HEK293 (cell line): Measurements from ENCODE around the gene RNF43.

Experiments used
- CTCF ChIA-PET: fragments of 350-600 bp; formaldehyde crosslinking; extraction: SDS; loops from one replicate; lab custom pipeline; 2021; ENCODE audit warnings: antibody characterized with exemption; lab: Yijun Ruan, JAX
- POLR2A ChIA-PET: fragments of 300-600 bp; formaldehyde crosslinking; extraction: SDS; loops from one replicate; lab custom pipeline; 2020; ENCODE audit warnings: antibody characterized with exemption, inconsistent platforms; lab: Yijun Ruan, JAX
- H3K27ac ChIP-seq: fragments of 200-500 bp; sonication (Bioruptor generic); 2 replicates; pipeline ENCODE4 v1.5.1; 2014; ENCODE audit warnings: low read depth, low read length, control low read depth, inconsistent platforms; ENCODE audit errors: extremely low read depth
- H3K36me3 ChIP-seq, 2 experiments: fragments of 200-500 bp in 1 of 2; sonication (Bioruptor generic) in 1 of 2; 1 replicate in 1 of 2; 2 replicates in 1 of 2; pipeline ENCODE4 v1.5.1; 2014 to 2017; ENCODE audit warnings: inconsistent platforms in 2 of 2, low read length in 2 of 2; ENCODE audit not compliant: control insufficient read depth in 2 of 2, insufficient read depth in 1 of 2
- H3K4me1 ChIP-seq: fragments of 200-500 bp; sonication (Bioruptor generic); 2 replicates; pipeline ENCODE4 v1.5.1; 2014; ENCODE audit warnings: mild to moderate bottlenecking, low read length, inconsistent platforms; ENCODE audit not compliant: control insufficient read depth, insufficient read depth
- H3K4me3 ChIP-seq: 2 replicates; pipeline ENCODE4 v1.5.1; 2011; ENCODE audit warnings: low read depth, mild to moderate bottlenecking, control low read depth, low read length, moderate library complexity
- H3K9me3 ChIP-seq: fragments of 200-500 bp; sonication (Bioruptor generic); 2 replicates; pipeline ENCODE4 v1.5.1; 2014; ENCODE audit warnings: low read depth, low read length, inconsistent platforms; ENCODE audit not compliant: control insufficient read depth, insufficient read depth
- CTCF ChIP-seq: fragments of 450-650 bp; formaldehyde crosslinking; IDR thresholded peaks from 2 replicates; pipeline ENCODE4 v1.5.1; 2016; ENCODE audit warnings: missing biosample characterization, missing genetic modification characterization
- GLI2 ChIP-seq: fragments of 450-650 bp; formaldehyde crosslinking; IDR thresholded peaks from 2 replicates; pipeline ENCODE4; 2017; ENCODE audit warnings: missing biosample characterization, missing genetic modification characterization, low read depth, borderline replicate concordance
- HIC1 ChIP-seq: fragments of 450-650 bp; formaldehyde crosslinking; IDR thresholded peaks from 2 replicates; pipeline ENCODE4 v1.5.1; 2016; ENCODE audit warnings: missing biosample characterization, missing genetic modification characterization
- HOXC10 ChIP-seq: sonication (generic); formaldehyde crosslinking; IDR thresholded peaks from 2 replicates; pipeline ENCODE4 v1.8.1; 2023; ENCODE audit warnings: mild to moderate bottlenecking, missing genetic modification reagents
- IKZF3 ChIP-seq: fragments of 450-650 bp; IDR thresholded peaks from 2 replicates; pipeline ENCODE4 v1.5.0; 2018; ENCODE audit warnings: missing biosample characterization, mild to moderate bottlenecking, missing genetic modification characterization, moderate library complexity
- KLF1 ChIP-seq: fragments of 450-650 bp; formaldehyde crosslinking; IDR thresholded peaks from 2 replicates; pipeline ENCODE4 v1.5.1; 2016; ENCODE audit warnings: missing biosample characterization, missing genetic modification characterization
- KLF10 ChIP-seq: fragments of 450-650 bp; IDR thresholded peaks from 2 replicates; pipeline ENCODE4 v1.5.1; 2018; ENCODE audit warnings: missing biosample characterization, mild to moderate bottlenecking, missing genetic modification characterization
- SCRT1 ChIP-seq: fragments of 450-650 bp; formaldehyde crosslinking; IDR thresholded peaks from 2 replicates; pipeline ENCODE4 v1.5.1; 2016; ENCODE audit warnings: missing biosample characterization, missing genetic modification characterization, borderline replicate concordance
- SP3 ChIP-seq: fragments of 450-650 bp; formaldehyde crosslinking; IDR thresholded peaks from 2 replicates; pipeline ENCODE4 v1.5.1; 2016; ENCODE audit warnings: missing biosample characterization, missing genetic modification characterization
- TRIM28 ChIP-seq: IDR thresholded peaks from 2 replicates; pipeline ENCODE4 v1.6.1; 2011; ENCODE audit warnings: low read length, control low read depth, borderline replicate concordance
- ZBTB44 ChIP-seq: fragments of 450-650 bp; IDR thresholded peaks from 2 replicates; pipeline ENCODE4 v1.5.1; 2018; ENCODE audit warnings: missing biosample characterization, mild to moderate bottlenecking, missing genetic modification characterization
- ZBTB48 ChIP-seq: fragments of 450-650 bp; formaldehyde crosslinking; IDR thresholded peaks from 2 replicates; pipeline ENCODE4 v1.5.1; 2016; ENCODE audit warnings: missing biosample characterization, missing genetic modification characterization
- ZFP3 ChIP-seq: fragments of 450-650 bp; formaldehyde crosslinking; IDR thresholded peaks from 2 replicates; pipeline ENCODE4 v1.5.1; 2016; ENCODE audit warnings: low read depth, missing biosample characterization, missing genetic modification characterization
- ZFP37 ChIP-seq: fragments of 450-650 bp; formaldehyde crosslinking; IDR thresholded peaks from 2 replicates; pipeline ENCODE4 v1.5.1; 2016; ENCODE audit warnings: missing biosample characterization, missing genetic modification characterization
- ZNF146 ChIP-seq: fragments of 450-650 bp; formaldehyde crosslinking; IDR thresholded peaks from 2 replicates; pipeline ENCODE4 v1.5.1; 2016; ENCODE audit warnings: missing biosample characterization, missing genetic modification characterization
- ZNF184 ChIP-seq: fragments of 450-650 bp; IDR thresholded peaks from 2 replicates; pipeline ENCODE4 v1.5.1; 2018; ENCODE audit warnings: missing biosample characterization, mild to moderate bottlenecking, missing genetic modification characterization
- ZNF37A ChIP-seq: fragments of 450-650 bp; IDR thresholded peaks from 2 replicates; pipeline ENCODE4 v1.5.1; 2018; ENCODE audit warnings: missing biosample characterization, missing genetic modification characterization
- ZNF48 ChIP-seq: fragments of 450-650 bp; formaldehyde crosslinking; IDR thresholded peaks from 2 replicates; pipeline ENCODE4 v1.5.1; 2016; ENCODE audit warnings: missing biosample characterization, missing genetic modification characterization
- ZNF513 ChIP-seq: fragments of 450-650 bp; IDR thresholded peaks from 2 replicates; pipeline ENCODE4 v1.5.1; 2018; ENCODE audit warnings: missing biosample characterization, missing genetic modification characterization
- ZNF561 ChIP-seq: fragments of 450-650 bp; IDR thresholded peaks from 2 replicates; pipeline ENCODE4 v1.5.1; 2018; ENCODE audit warnings: missing biosample characterization, missing genetic modification characterization, borderline replicate concordance
- ZNF596 ChIP-seq: fragments of 450-650 bp; IDR thresholded peaks from 2 replicates; pipeline ENCODE4 v1.5.0; 2018; ENCODE audit warnings: missing biosample characterization, mild to moderate bottlenecking, missing genetic modification characterization, moderate library complexity
- ZNF610 ChIP-seq: fragments of 450-650 bp; formaldehyde crosslinking; IDR thresholded peaks from 2 replicates; pipeline ENCODE4 v1.5.1; 2016; ENCODE audit warnings: missing biosample characterization, missing genetic modification characterization, borderline replicate concordance
- ZNF624 ChIP-seq: fragments of 450-650 bp; formaldehyde crosslinking; IDR thresholded peaks from 2 replicates; pipeline ENCODE4 v1.5.1; 2017; ENCODE audit warnings: missing biosample characterization, missing genetic modification characterization
- ZNF645 ChIP-seq: fragments of 450-650 bp; formaldehyde crosslinking; IDR thresholded peaks from 2 replicates; pipeline ENCODE4; 2016; ENCODE audit warnings: missing biosample characterization, missing genetic modification characterization
- ZNF692 ChIP-seq: fragments of 450-650 bp; formaldehyde crosslinking; IDR thresholded peaks from 2 replicates; pipeline ENCODE4 v1.5.1; 2016; ENCODE audit warnings: missing biosample characterization, missing genetic modification characterization
- ZNF785 ChIP-seq: fragments of 450-650 bp; formaldehyde crosslinking; IDR thresholded peaks from 2 replicates; pipeline ENCODE4 v1.5.1; 2016; ENCODE audit warnings: missing biosample characterization, missing genetic modification characterization

RNF43 gene

GRCh38 chr17:58388302-58389190 lies 28.8 kb downstream of the RNF43 start (continued):
- TF ChIP-seq ZNF513 (tag by site-specific recombination) (no peak), ZBTB44 (no peak), KLF1 (tag by site-specific recombination) (no peak), TRIM28 (no peak), ZNF785 (no peak), SCRT1 (no peak), HOXC10 (no peak), HIC1 (tag by site-specific recombination) (no peak)
- TF ChIP-seq, all 188 proteins: peak for 9

GRCh38 chr17:58387834-58388233 lies 29.5 kb downstream of the RNF43 start:
- H3K4me1 ChIP-seq, result peaks cover 51% of the 10 kb centered on the region
- TF ChIP-seq ZBTB48 (tag by site-specific recombination) (0 out of 2 replicates have a peak, but pooled peaks have one; percentile 19), ZNF692 (peak; percentile 86), KLF10 (tag by site-specific recombination) (peak; percentile 98), GLI2 (tag by site-specific recombination) (peak; percentile 49; the same call in 1 of the 2 replicates), ZFP37 (tag by site-specific recombination) (0 out of 2 replicates have a peak, but pooled peaks have one; percentile 45), ZNF561 (peak; percentile 87), ZNF596 (tag by site-specific recombination) (peak; percentile 32; the same call in 1 of the 2 replicates), ZNF37A (tag by site-specific recombination) (no peak), ZNF610 (tag by site-specific recombination) (peak; percentile 56; the same call in 1 of the 2 replicates), ZNF48 (no peak), ZNF645 (no peak), CTCF (tag by site-specific recombination) (no peak), ZNF146 (tag by site-specific recombination) (no peak; the same call in 1 of the 2 replicates), SP3 (tag by site-specific recombination) (peak; percentile 41; the same call in 1 of the 2 replicates), ZNF184 (tag by site-specific recombination) (no peak), IKZF3 (tag by site-specific recombination) (peak; percentile 53; the same call in 1 of the 2 replicates), ZNF624 (tag by site-specific recombination) (0 out of 2 replicates have a peak, but pooled peaks have one; percentile 36), ZFP3 (tag by site-specific recombination) (no peak)

More at GRCh38 chr17:58387834-58388233, 29.5 kb downstream of the RNF43 start:
- CTCF ChIA-PET, result interaction anchor here (1.1 kb wide), 1 partner anchor 28 kb away, joined by 3 read pairs; no protein-coding TSS in a partner anchor
- POLR2A ChIA-PET, result no interaction called here
- H3K9me3 ChIP-seq, result no peaks in the 10 kb centered on the region
- peak overlapping the region; percentile 72 for H3K27ac ChIP-seq
- H3K36me3 ChIP-seq, result no peaks in the 10 kb centered on the region
- H3K4me3 ChIP-seq, result no peak overlapping the region
